Neural cell (in vitro differentiated cells): ENCODE measurements around the gene JMJD8. TPM values are rescaled to one million over a fixed set of nuclear protein-coding genes. Genes with fewer than 3 reads are reported as not detected.

ENCODE experiments used
- H2AFZ ChIP-seq: fragments of 200-600, 300-800 bp; sonication (generic), shearing (Covaris generic); 2 replicates; pipeline ENCODE4 v1.6.0; 2014; ENCODE audit warnings: low read depth, mild to moderate bottlenecking, antibody characterized with exemption, low read length, moderate library complexity
- H3F3A ChIP-seq: fragments of 200-600 bp; shearing (Covaris generic); 2 replicates; pipeline ENCODE4 v1.6.1; 2016; ENCODE audit warnings: mild to moderate bottlenecking, moderate library complexity, mixed read lengths, antibody characterized with exemption, low read length; ENCODE audit not compliant: insufficient read depth, poor library complexity, severe bottlenecking
- H3K27ac ChIP-seq: fragments of 200-600, 300-800 bp; sonication (generic), shearing (Covaris generic); 2 replicates; pipeline ENCODE4 v1.5.1; 2014; ENCODE audit warnings: mild to moderate bottlenecking, low read length, moderate library complexity
- H3K27me3 ChIP-seq: fragments of 300-800, 200-600 bp; sonication (generic), shearing (Covaris generic); 2 replicates; pipeline ENCODE4 v1.6.0; 2014; ENCODE audit warnings: mild to moderate bottlenecking, low read depth, low read length, moderate library complexity; ENCODE audit not compliant: insufficient read depth
- H3K36me3 ChIP-seq: fragments of 300-800, 200-600 bp; sonication (generic), shearing (Covaris generic); 2 replicates; pipeline ENCODE4 v1.5.1; 2014; ENCODE audit warnings: mild to moderate bottlenecking, antibody characterized with exemption, low read length, moderate library complexity; ENCODE audit not compliant: insufficient read depth
- H3K4me2 ChIP-seq: fragments of 300-800, 200-600 bp; sonication (generic), shearing (Covaris generic); 2 replicates; pipeline ENCODE4 v1.6.0; 2014; ENCODE audit warnings: mild to moderate bottlenecking, low read length
- H3K4me3 ChIP-seq: fragments of 300-800, 200-600 bp; sonication (generic), shearing (Covaris generic); 2 replicates; pipeline ENCODE4 v1.5.1; 2014; ENCODE audit warnings: mild to moderate bottlenecking, low read length, moderate library complexity
- H3K79me2 ChIP-seq: fragments of 200-600 bp; shearing (Covaris generic); replicated peaks from 2 replicates; pipeline ENCODE4 v1.6.0; 2014; ENCODE audit warnings: mild to moderate bottlenecking, low read length, moderate library complexity; ENCODE audit not compliant: insufficient read depth
- H3K9ac ChIP-seq: fragments of 300-800, 200-600 bp; sonication (generic), shearing (Covaris generic); 2 replicates; pipeline ENCODE4 v1.6.1; 2016; ENCODE audit warnings: mild to moderate bottlenecking, low read length, mixed read lengths
- H3K9me2 ChIP-seq: fragments of 200-600 bp; shearing (Covaris generic); 2 replicates; pipeline ENCODE4 v1.6.1; 2016; ENCODE audit warnings: mild to moderate bottlenecking, low read length, mixed read lengths; ENCODE audit not compliant: insufficient read depth
- H3K9me3 ChIP-seq: fragments of 200-600, 300-800 bp; sonication (generic), shearing (Covaris generic); 2 replicates; pipeline ENCODE4 v1.6.1; 2016; ENCODE audit warnings: mild to moderate bottlenecking, mixed run types, low read length, moderate library complexity, mixed read lengths
- H4K20me1 ChIP-seq: fragments of 200-600 bp; shearing (Covaris generic); 2 replicates; pipeline ENCODE4 v1.6.1; 2016; ENCODE audit warnings: mild to moderate bottlenecking, mixed run types; ENCODE audit not compliant: insufficient read depth
- CTCF ChIP-seq: fragments of 450-650 bp; IDR thresholded peaks from 2 replicates; pipeline ENCODE4 v1.5.1; 2014; ENCODE audit warnings: antibody characterized with exemption, mild to moderate bottlenecking, moderate library complexity; ENCODE audit not compliant: poor library complexity, severe bottlenecking
- EP300 ChIP-seq: fragments of 450-650 bp; conservative IDR thresholded peaks from 2 replicates; pipeline ENCODE4 v1.6.1; 2014; ENCODE audit warnings: antibody characterized with exemption, mild to moderate bottlenecking, moderate library complexity; ENCODE audit not compliant: poor library complexity, severe bottlenecking
- EZH2 ChIP-seq: fragments of 200-600, 300-800 bp; shearing (Covaris generic), sonication (generic); IDR thresholded peaks from 2 replicates; pipeline ENCODE4 v1.6.1; 2014; ENCODE audit warnings: antibody characterized with exemption, low read length, borderline replicate concordance, mild to moderate bottlenecking; ENCODE audit not compliant: insufficient read depth, poor library complexity, severe bottlenecking
- MXI1 ChIP-seq: fragments of 450-650 bp; conservative IDR thresholded peaks from 2 replicates; pipeline ENCODE4 v1.6.1; 2014; ENCODE audit warnings: antibody characterized with exemption, mild to moderate bottlenecking; ENCODE audit not compliant: poor library complexity, severe bottlenecking
- POLR2AphosphoS5 ChIP-seq: IDR thresholded peaks from 2 replicates; pipeline ENCODE4 v1.6.1; 2012
- RAD21 ChIP-seq: fragments of 450-650 bp; conservative IDR thresholded peaks from 2 replicates; pipeline ENCODE4 v1.6.1; 2014; ENCODE audit warnings: antibody characterized with exemption, mild to moderate bottlenecking, moderate library complexity
- REST ChIP-seq: IDR thresholded peaks from 2 replicates; pipeline ENCODE4 v1.6.1; 2012; ENCODE audit warnings: borderline replicate concordance
- SMC3 ChIP-seq: fragments of 450-650 bp; conservative IDR thresholded peaks from 2 replicates; pipeline ENCODE4 v1.6.1; 2014; ENCODE audit warnings: antibody characterized with exemption, mild to moderate bottlenecking, moderate library complexity; ENCODE audit not compliant: poor library complexity
- TAF1 ChIP-seq: IDR thresholded peaks from 2 replicates; pipeline ENCODE4 v1.6.1; 2012; ENCODE audit warnings: low read depth
- polyA plus RNA-seq: library from polyadenylated mRNA; depleted of rRNA; stranded (reverse); fragments of >200 nt; gene quantifications from 2 replicates; pipeline ENCODE4 v1.2.3, GENCODE V29; 2014

The JMJD8 gene
- polyA plus RNA-seq, 1 donor from 2014 or later = 44.7 TPM

GRCh38 chr16:667113-667779 is 16.9 kb downstream of the JMJD8 start:
- H3K9me2 ChIP-seq = no peaks in the 10 kb centered on the region
- H2AFZ ChIP-seq = no peak overlapping the region
- no peak overlapping the region for H3K4me2 ChIP-seq
- H3K79me2 ChIP-seq = peaks cover 9% of the 10 kb centered on the region
- peak overlapping the region; percentile 98 for H3K4me3 ChIP-seq
- TF ChIP-seq RAD21 (no peak), EP300 (no peak), SMC3 (no peak), TAF1 (no peak), MXI1 (no peak), POLR2AphosphoS5 (no peak), REST (no peak), CTCF (no peak), EZH2 (no peak)
- no peaks in the 10 kb centered on the region for H3F3A ChIP-seq
- H3K27ac ChIP-seq = no peak overlapping the region
- H3K27me3 ChIP-seq = no peaks in the 10 kb centered on the region
- no peaks in the 10 kb centered on the region for H3K9me3 ChIP-seq
- H3K36me3 ChIP-seq = no peaks in the 10 kb centered on the region
- no peaks in the 10 kb centered on the region for H4K20me1 ChIP-seq
- peak overlapping the region; percentile 37 for H3K9ac ChIP-seq

DNA sequence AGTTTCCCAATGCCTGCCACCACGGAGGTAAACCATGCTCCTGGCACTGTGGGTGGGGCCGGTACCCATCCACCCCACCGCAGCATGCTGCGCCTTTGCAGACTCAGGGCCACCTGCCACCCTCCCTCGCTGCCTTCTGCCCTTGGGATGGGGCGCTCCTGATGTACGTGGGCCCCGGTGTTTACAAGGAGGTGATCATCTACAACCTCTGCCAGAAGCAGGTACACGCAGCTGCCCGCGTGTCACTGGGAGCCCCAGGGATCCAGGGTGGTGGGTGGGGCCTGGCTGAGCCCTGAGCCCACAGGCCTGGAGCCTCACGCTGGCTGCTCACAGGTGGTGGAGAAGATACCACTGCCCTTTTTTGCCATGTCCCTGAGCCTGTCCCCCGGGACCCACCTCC is 17.6 kb downstream of the JMJD8 start:
- no peaks in the 10 kb centered on the region for H3K9me2 ChIP-seq
- H3F3A ChIP-seq = no peaks in the 10 kb centered on the region
- H4K20me1 ChIP-seq = no peaks in the 10 kb centered on the region
- no peak for TF ChIP-seq RAD21
- no peak for TF ChIP-seq SMC3
- no peak for TF ChIP-seq MXI1
- no peak for TF ChIP-seq EP300
- TF ChIP-seq TAF1 = no peak
- no peak for TF ChIP-seq POLR2AphosphoS5
- no peak for TF ChIP-seq REST
- no peak for TF ChIP-seq CTCF
- no peak for TF ChIP-seq EZH2
- H3K4me2 ChIP-seq = no peak overlapping the region
- H3K36me3 ChIP-seq = no peaks in the 10 kb centered on the region
- no peak overlapping the region for H3K4me3 ChIP-seq
- no peaks in the 10 kb centered on the region for H3K27me3 ChIP-seq
- peaks cover 9% of the 10 kb centered on the region for H3K79me2 ChIP-seq
- no peak overlapping the region for H2AFZ ChIP-seq
- no peak overlapping the region for H3K27ac ChIP-seq
- H3K9ac ChIP-seq = no peak overlapping the region
- no peaks in the 10 kb centered on the region for H3K9me3 ChIP-seq
